ENCODE measurements around the gene P2RY12. TPM values are rescaled to one million over a fixed set of nuclear protein-coding genes. Genes with fewer than 3 reads are reported as not detected.

P2RY12 gene
- total RNA-seq, 4 donors from 2014 or later: 0.34 to 2.1 (median 0.46) TPM; not detected in 1

- no peak for DNase-seq (ENCODE audit: low spot score in 2 of 2)
Observed at GRCh38 chr3:151330899-151331298, 53.7 kb downstream of the P2RY12 start.

GRCh38 chr3:151330379-151330778 lies 54.2 kb downstream of the P2RY12 start:
- no peak for TF ChIP-seq CTCF (IDR thresholded peaks at IDR 0.05)
- TF ChIP-seq POLR2A (IDR thresholded peaks at IDR 0.05): no peak

More at GRCh38 chr3:151330899-151331298, 53.7 kb downstream of the P2RY12 start:
- TF ChIP-seq POLR2A (IDR thresholded peaks at IDR 0.05): no peak
- TF ChIP-seq CTCF (IDR thresholded peaks at IDR 0.05): no peak
- no peak overlapping the region for H3K4me3 ChIP-seq (ENCODE audit: low read depth, poor library complexity, severe bottlenecking)
- intact Hi-C loops (cut with DNase I; ENCODE audit: low total_unique reads): no loop called here

GRCh38 chr3:151329363-151329762 lies 55.2 kb downstream of the P2RY12 start, which contains the start of gene P2RY13:
Gene P2RY13 (minus strand): TSS chr3:151329549. CDS start chr3:151329528, 21 bp downstream.
- WGBS, 2 donors: 87 to 91% methylated on average over 1 of the region's 1 CpG
- TF ChIP-seq CTCF (IDR thresholded peaks at IDR 0.05) (no peak), POLR2A (IDR thresholded peaks at IDR 0.05) (no peak)
- no peak for DNase-seq (ENCODE audit: low spot score in 2 of 2)
- H3K4me3 ChIP-seq (ENCODE audit: low read depth, poor library complexity, severe bottlenecking): no peak within 1 kb of the TSS
- intact Hi-C loops (cut with DNase I; ENCODE audit: low total_unique reads): no loop called here

More at GRCh38 chr3:151330379-151330778, 54.2 kb downstream of the P2RY12 start:
- no peak for DNase-seq (ENCODE audit: low spot score in 2 of 2)
- no peak overlapping the region for H3K4me3 ChIP-seq (ENCODE audit: low read depth, poor library complexity, severe bottlenecking)
- 76 to 78% methylated on average over 4 of the region's 4 CpGs for WGBS, 2 donors
- intact Hi-C loops (cut with DNase I; ENCODE audit: low total_unique reads): no loop called here

- no peak overlapping the region for H3K4me3 ChIP-seq (ENCODE audit: low read depth, poor library complexity, severe bottlenecking)
- no peak for TF ChIP-seq CTCF (IDR thresholded peaks at IDR 0.05)
- no peak for TF ChIP-seq POLR2A (IDR thresholded peaks at IDR 0.05)
- DNase-seq (ENCODE audit: low spot score in 2 of 2): no peak
- WGBS, 2 donors: 25 to 27% methylated on average over 10 of the region's 10 CpGs
- intact Hi-C loops (cut with DNase I; ENCODE audit: low total_unique reads): no loop called here
Observed at GRCh38 chr3:151328298-151328995, 56.1 kb downstream of the P2RY12 start.

- intact Hi-C loops (cut with DNase I; ENCODE audit: low total_unique reads): no loop called here
Observed at GRCh38 chr3:151327571-151328198, 56.9 kb downstream of the P2RY12 start.

More at GRCh38 chr3:151327571-151328198, 56.9 kb downstream of the P2RY12 start:
- TF ChIP-seq POLR2A (IDR thresholded peaks at IDR 0.05): no peak
- TF ChIP-seq CTCF (IDR thresholded peaks at IDR 0.05): no peak
- H3K4me3 ChIP-seq (ENCODE audit: low read depth, poor library complexity, severe bottlenecking): no peak overlapping the region
- no peak for DNase-seq (ENCODE audit: low spot score in 2 of 2)
- WGBS, 2 donors: 7 to 11% methylated on average over 3 of the region's 3 CpGs
